CD4-positive, CD25-positive, alpha-beta regulatory T cell (primary cell): ENCODE data around the gene MLLT3. TPM values are rescaled to one million over a fixed set of nuclear protein-coding genes. Genes with fewer than 3 reads are reported as not detected.
A peak's percentile ranks its signal among the peaks of the same experiment; 100 is the strongest.

ENCODE experiments used
- ATAC-seq, 2 donors: fragments of 150-1000 bp; cut with Tn5 transposase; one replicate each; pipeline ENCODE4 v1.10.0; 2021; ENCODE audit warnings: low read depth in 2 of 2, moderate number of reproducible peaks in 2 of 2, moderate library complexity in 1 of 2
- DNase-seq, 3 donors: peaks; one replicate each; pipeline versions ENCODE4 v3.0.0 to v3.0.0-alpha.2; 2012 to 2022; ENCODE audit warnings: mixed read lengths in 1 of 3
- H3K27ac ChIP-seq: one replicate; pipeline ENCODE4 v1.7.0; 2013; ENCODE audit warnings: mild to moderate bottlenecking, low read length; ENCODE audit not compliant: insufficient read depth, poor library complexity, severe bottlenecking
- H3K27me3 ChIP-seq: one replicate; pipeline ENCODE4 v1.7.0; 2013; ENCODE audit warnings: low read length; ENCODE audit not compliant: control insufficient read depth, insufficient read depth
- H3K36me3 ChIP-seq: one replicate; pipeline ENCODE4 v1.7.0; 2013; ENCODE audit warnings: mild to moderate bottlenecking, low read length, moderate library complexity; ENCODE audit not compliant: control insufficient read depth, insufficient read depth
- H3K4me1 ChIP-seq: 2 replicates; pipeline ENCODE4 v1.7.0; 2013; ENCODE audit warnings: mild to moderate bottlenecking, low read length; ENCODE audit not compliant: insufficient read depth, control insufficient read depth, poor library complexity, severe bottlenecking
- H3K4me3 ChIP-seq: one replicate; pipeline ENCODE4 v1.7.0; 2013; ENCODE audit warnings: low read depth, mild to moderate bottlenecking, low read length, moderate library complexity
- H3K9me3 ChIP-seq, 2 experiments: 1 replicate in 1 of 2; 2 replicates in 1 of 2; pipeline ENCODE4 v1.7.0; 2013; ENCODE audit warnings: low read length in 2 of 2, mild to moderate bottlenecking in 1 of 2, moderate library complexity in 1 of 2; ENCODE audit not compliant: control insufficient read depth in 2 of 2
- H3K27ac Mint-ChIP-seq, 3 donors: one replicate each; pipeline ENCODE4 v1.8.0; 2020 to 2022; ENCODE audit warnings: mild to moderate bottlenecking in 3 of 3, mixed read lengths in 3 of 3, moderate library complexity in 2 of 3
- H3K27me3 Mint-ChIP-seq: one replicate; pipeline ENCODE4 v1.8.0; 2022; ENCODE audit warnings: mild to moderate bottlenecking, mixed read lengths
- H3K36me3 Mint-ChIP-seq: one replicate; pipeline ENCODE4 v1.8.0; 2020; ENCODE audit warnings: mixed read lengths
- H3K4me1 Mint-ChIP-seq, 4 donors: one replicate each; pipeline ENCODE4 v1.8.0; 2020 to 2022; ENCODE audit warnings: mixed read lengths in 4 of 4, mild to moderate bottlenecking in 1 of 4
- H3K4me3 Mint-ChIP-seq, 4 donors: one replicate each; pipeline ENCODE4 v1.8.0; 2020 to 2022; ENCODE audit warnings: mild to moderate bottlenecking in 4 of 4, mixed read lengths in 4 of 4, moderate library complexity in 3 of 4
- H3K9me3 Mint-ChIP-seq, 7 donors: one replicate each; pipeline ENCODE4 v1.8.0; 2020 to 2022; ENCODE audit warnings: mixed read lengths in 7 of 7, mild to moderate bottlenecking in 3 of 7, moderate library complexity in 2 of 7
- polyA plus RNA-seq, 4 donors: library from polyadenylated mRNA; unstranded; fragments of 300-500 nt; fragmentation: Illumina TruSeq; gene quantifications; one replicate each; pipeline ENCODE4 v1.2.3, GENCODE V29; 2021
- total RNA-seq: library from RNA; stranded (reverse); gene quantifications from one replicate; pipeline ENCODE4 v1.2.3, GENCODE V29; 2022

The MLLT3 gene
- total and polyA plus RNA-seq, 5 donors from 2014 or later: 37.6 to 63.2 (median 51.1) TPM

DNA sequence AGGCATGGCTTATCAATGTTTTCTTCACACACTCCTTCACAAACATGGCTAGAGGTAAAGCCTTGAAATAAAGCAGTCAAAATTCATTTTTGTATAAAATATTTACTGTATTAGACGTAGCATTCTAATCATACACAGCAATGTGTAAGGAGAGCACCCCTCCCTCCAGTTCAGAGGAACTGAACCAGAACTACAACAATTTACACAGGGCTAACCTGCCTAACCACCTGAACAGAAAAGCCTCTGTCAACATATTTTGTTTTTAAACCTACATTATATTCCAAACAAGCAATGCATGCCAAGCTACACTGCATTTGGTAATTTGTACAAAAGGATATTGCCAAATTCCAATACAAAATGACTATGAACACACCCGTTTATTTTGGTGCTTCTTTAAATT lies 41.6 kb downstream of the MLLT3 start:
- H3K27me3 ChIP-seq: no peaks in the 10 kb centered on the region
- H3K27ac Mint-ChIP-seq: peak overlapping the region in 1 of 3 donors; percentile 13

DNA sequence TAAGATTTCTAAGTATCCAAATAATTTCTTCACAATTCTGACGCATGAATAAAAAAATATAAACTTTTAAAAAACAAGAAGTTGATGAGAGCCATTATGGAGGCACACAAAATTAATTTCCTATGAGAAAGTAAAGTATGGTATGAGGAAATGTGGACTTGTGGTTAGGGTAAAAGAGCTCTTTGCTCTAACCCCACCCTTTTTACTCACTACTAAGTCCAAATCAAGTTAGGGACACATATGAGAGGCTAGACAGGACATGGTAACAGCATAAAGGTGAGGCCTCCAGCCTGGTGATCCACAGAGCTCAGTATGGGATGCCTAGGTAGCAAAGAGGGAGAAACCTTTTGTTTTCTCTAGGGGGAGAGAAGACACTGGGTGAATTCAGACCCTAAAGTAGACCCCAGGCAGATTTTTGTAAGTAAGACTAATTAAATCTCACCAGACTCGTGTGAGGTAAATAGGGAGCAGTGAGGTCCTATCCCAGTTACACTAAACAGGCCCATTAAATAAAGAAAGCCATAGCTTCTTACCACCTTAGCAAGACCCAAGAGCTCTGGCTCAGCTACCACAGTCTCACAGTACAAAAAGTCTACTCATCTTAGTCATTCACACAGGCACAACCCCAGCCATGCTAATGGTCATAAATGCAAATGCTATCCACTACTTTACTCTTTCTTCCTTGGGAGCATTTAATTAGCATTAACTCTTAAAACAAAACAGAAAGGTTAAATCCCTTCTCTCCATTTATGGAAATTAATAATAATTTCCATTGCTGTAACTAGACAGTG lies 42.6 kb downstream of the MLLT3 start:
- H3K27ac Mint-ChIP-seq: peak overlapping the region; percentile 6 to 61 (median 56)
- Histone ChIP-seq H3K9me3 (no peaks in the 10 kb centered on the region), H3K27ac (no peak overlapping the region), H3K36me3 (peaks cover 8% of the 10 kb centered on the region), H3K27me3 (no peaks in the 10 kb centered on the region), H3K4me1 (peaks cover 26% of the 10 kb centered on the region), H3K4me3 (peak overlapping the region; percentile 26)
- H3K27me3 Mint-ChIP-seq: no peaks in the 10 kb centered on the region
- H3K4me3 Mint-ChIP-seq: peak overlapping the region in 2 of 4 donors; percentile 28 to 31
- peaks cover 66% of the 10 kb centered on the region for H3K36me3 Mint-ChIP-seq
- peaks cover 51 to 78% (median 62%) of the 10 kb centered on the region in 4 donors for H3K4me1 Mint-ChIP-seq
- ATAC-seq: peak in 1 of 2 donors; percentile 30
- peaks cover 0 to 11% (median 5%) of the 10 kb centered on the region in 7 donors for H3K9me3 Mint-ChIP-seq
- peak in 1 of 3 donors; percentile 40 for DNase-seq

More for the DNA sequence above, 41.6 kb downstream of the MLLT3 start:
- no peaks in the 10 kb centered on the region for H3K9me3 ChIP-seq
- H3K9me3 Mint-ChIP-seq: peaks cover 0 to 8% (median 3%) of the 10 kb centered on the region in 7 donors
- no peak overlapping the region for H3K4me3 Mint-ChIP-seq
- H3K36me3 ChIP-seq: peaks cover 4% of the 10 kb centered on the region
- H3K27ac ChIP-seq: no peak overlapping the region
- no peak for DNase-seq
- ATAC-seq: no peak
- peaks cover 47 to 83% (median 63%) of the 10 kb centered on the region in 4 donors for H3K4me1 Mint-ChIP-seq
- H3K4me3 ChIP-seq: no peak overlapping the region
- no peaks in the 10 kb centered on the region for H3K27me3 Mint-ChIP-seq
- peaks cover 28% of the 10 kb centered on the region for H3K4me1 ChIP-seq
- peaks cover 66% of the 10 kb centered on the region for H3K36me3 Mint-ChIP-seq

DNA sequence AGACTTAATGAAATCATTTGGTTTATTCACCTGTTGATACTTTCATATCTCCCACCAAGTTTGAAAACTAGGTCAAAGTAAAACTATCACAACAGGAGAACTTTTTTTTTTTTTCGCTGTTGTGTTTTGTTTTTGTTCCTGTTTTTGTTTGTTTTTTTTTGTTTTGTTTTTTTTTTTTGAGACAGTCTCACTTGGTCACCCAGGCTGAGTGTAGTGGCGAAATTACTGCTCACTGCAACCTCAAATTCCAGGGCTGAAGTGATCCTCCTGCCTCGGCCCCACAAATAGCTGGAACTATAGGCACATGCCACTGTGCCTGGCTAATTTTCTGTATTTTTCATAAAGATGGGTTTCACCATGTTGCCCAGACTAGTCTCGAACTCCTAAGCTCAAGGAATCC lies 49.3 kb downstream of the MLLT3 start:
- no peak overlapping the region for H3K27ac ChIP-seq
- H3K9me3 ChIP-seq: no peaks in the 10 kb centered on the region
- no peaks in the 10 kb centered on the region for H3K27me3 Mint-ChIP-seq
- peaks cover 36% of the 10 kb centered on the region for H3K36me3 Mint-ChIP-seq
- ATAC-seq: no peak
- H3K4me1 Mint-ChIP-seq: peaks cover 54 to 82% (median 67%) of the 10 kb centered on the region in 4 donors
- H3K4me1 ChIP-seq: peaks cover 22% of the 10 kb centered on the region
- H3K4me3 ChIP-seq: no peak overlapping the region
- no peaks in the 10 kb centered on the region for H3K27me3 ChIP-seq
- DNase-seq: no peak
- peaks cover 8% of the 10 kb centered on the region for H3K36me3 ChIP-seq
- peaks cover 0 to 11% (median 5%) of the 10 kb centered on the region in 7 donors for H3K9me3 Mint-ChIP-seq
- H3K27ac Mint-ChIP-seq: no peak overlapping the region
- H3K4me3 Mint-ChIP-seq: peak overlapping the region in 1 of 4 donors; percentile 33

DNA sequence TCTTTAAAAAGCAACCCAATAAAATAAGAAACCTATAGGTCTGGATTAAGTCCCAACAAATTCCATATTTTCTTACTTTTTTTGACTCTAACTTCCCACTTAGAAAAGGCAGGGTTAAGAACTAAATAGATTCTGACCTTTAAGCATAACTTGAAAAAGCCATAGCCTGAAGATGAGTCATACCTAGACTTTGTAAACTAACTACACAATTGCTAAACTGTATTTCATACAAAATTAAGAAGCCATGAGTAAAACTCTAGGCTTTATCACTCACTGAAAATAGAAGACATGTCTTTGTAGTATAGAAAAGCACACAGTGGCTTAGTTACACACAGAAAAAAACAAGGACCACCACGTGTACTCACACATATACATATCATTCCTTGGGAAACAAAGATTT lies 51.5 kb downstream of the MLLT3 start:
- no peak for ATAC-seq
- Histone ChIP-seq H3K4me3 (peak overlapping the region; percentile 39), H3K27ac (no peak overlapping the region), H3K4me1 (peaks cover 26% of the 10 kb centered on the region), H3K9me3 (no peaks in the 10 kb centered on the region), H3K27me3 (no peaks in the 10 kb centered on the region), H3K36me3 (peaks cover 6% of the 10 kb centered on the region)
- peaks cover 0 to 7% (median 2%) of the 10 kb centered on the region in 7 donors for H3K9me3 Mint-ChIP-seq
- peak overlapping the region in 1 of 3 donors; percentile 60 for H3K27ac Mint-ChIP-seq
- peaks cover 24% of the 10 kb centered on the region for H3K36me3 Mint-ChIP-seq
- peak overlapping the region in 2 of 4 donors; percentile 3 to 27 for H3K4me3 Mint-ChIP-seq
- H3K4me1 Mint-ChIP-seq: peaks cover 59 to 83% (median 67%) of the 10 kb centered on the region in 4 donors
- H3K27me3 Mint-ChIP-seq: no peaks in the 10 kb centered on the region
- peak in 1 of 3 donors; percentile 41 for DNase-seq

DNA sequence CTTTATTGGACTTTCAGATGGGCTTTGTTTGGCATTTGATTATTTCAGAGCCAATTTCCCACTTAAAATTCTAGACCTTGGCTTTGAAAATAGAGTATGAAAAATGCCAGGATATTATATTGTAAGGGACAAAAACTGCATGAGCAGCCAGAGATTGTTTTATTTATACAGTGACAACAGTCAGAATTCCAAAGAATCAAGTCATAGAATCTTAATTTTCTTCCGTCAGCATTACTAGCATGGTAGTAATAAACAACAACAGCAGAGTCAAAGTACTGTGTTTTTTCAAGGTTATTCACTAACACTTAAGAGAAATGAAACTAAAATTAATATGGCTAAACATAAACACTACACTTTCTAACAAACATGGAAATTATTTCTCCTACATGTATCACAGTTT lies 52.2 kb downstream of the MLLT3 start:
- H3K27me3 Mint-ChIP-seq: no peaks in the 10 kb centered on the region
- H3K9me3 Mint-ChIP-seq: peaks cover 0 to 2% (median 0%) of the 10 kb centered on the region in 7 donors
- Histone ChIP-seq H3K9me3 (no peaks in the 10 kb centered on the region), H3K27me3 (no peaks in the 10 kb centered on the region), H3K4me1 (peaks cover 26% of the 10 kb centered on the region), H3K36me3 (peaks cover 1% of the 10 kb centered on the region), H3K27ac (no peak overlapping the region), H3K4me3 (peak overlapping the region; percentile 7)
- no peak for DNase-seq
- ATAC-seq: no peak
- peak overlapping the region in 2 of 4 donors; percentile 5 to 27 for H3K4me3 Mint-ChIP-seq
- H3K4me1 Mint-ChIP-seq: peaks cover 59 to 88% (median 68%) of the 10 kb centered on the region in 4 donors
- H3K27ac Mint-ChIP-seq: peak overlapping the region in 1 of 3 donors; percentile 67
- peaks cover 19% of the 10 kb centered on the region for H3K36me3 Mint-ChIP-seq

DNA sequence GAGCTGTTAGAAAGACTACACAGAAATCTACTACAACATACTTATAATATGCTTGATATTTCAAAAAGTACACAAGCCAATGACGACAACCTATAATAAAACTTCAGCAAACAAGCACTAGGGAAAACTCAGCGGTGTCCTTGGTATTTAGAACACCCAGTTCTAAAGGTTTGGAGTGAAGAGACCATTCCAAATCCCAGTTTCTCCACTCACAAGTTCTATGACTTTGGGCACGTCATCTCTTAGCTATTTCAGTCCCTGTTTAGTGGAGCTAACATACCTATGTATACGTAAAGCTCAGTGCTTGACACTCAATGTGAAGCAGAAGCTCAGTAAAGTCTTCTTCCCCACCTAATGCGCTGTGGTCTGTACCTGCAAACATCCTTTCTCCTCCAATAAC lies 52.8 kb downstream of the MLLT3 start:
- Histone ChIP-seq H3K27me3 (no peaks in the 10 kb centered on the region), H3K27ac (no peak overlapping the region), H3K36me3 (no peaks in the 10 kb centered on the region), H3K4me1 (peaks cover 26% of the 10 kb centered on the region), H3K4me3 (peak overlapping the region; percentile 7), H3K9me3 (no peaks in the 10 kb centered on the region)
- DNase-seq: no peak
- H3K27me3 Mint-ChIP-seq: no peaks in the 10 kb centered on the region
- H3K27ac Mint-ChIP-seq: peak overlapping the region in 1 of 3 donors; percentile 67
- ATAC-seq: no peak
- peak overlapping the region in 2 of 4 donors; percentile 5 to 27 for H3K4me3 Mint-ChIP-seq
- peaks cover 0 to 2% (median 0%) of the 10 kb centered on the region in 7 donors for H3K9me3 Mint-ChIP-seq
- H3K4me1 Mint-ChIP-seq: peaks cover 54 to 88% (median 70%) of the 10 kb centered on the region in 4 donors
- H3K36me3 Mint-ChIP-seq: peaks cover 13% of the 10 kb centered on the region

DNA sequence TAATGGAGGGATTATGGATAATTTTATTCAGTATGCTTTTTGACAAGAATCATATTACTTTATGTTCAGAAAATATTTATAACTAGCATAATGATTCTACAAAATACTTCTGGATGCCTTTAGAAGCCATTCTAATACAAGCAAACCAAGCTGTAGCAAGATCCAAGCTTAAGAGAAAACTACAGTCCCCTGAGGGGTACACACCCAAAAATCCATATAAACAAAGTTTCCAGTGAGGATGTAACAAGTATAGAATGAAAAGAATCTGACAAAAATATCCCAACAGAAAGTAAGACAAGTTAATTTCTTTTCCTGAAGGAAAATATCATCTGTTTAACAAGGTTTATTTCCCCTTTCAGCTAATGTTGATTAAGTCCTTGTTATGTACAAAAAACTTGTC lies 53.9 kb downstream of the MLLT3 start:
- no peaks in the 10 kb centered on the region for H3K36me3 ChIP-seq
- no peak for ATAC-seq
- H3K27me3 Mint-ChIP-seq: no peaks in the 10 kb centered on the region

More for the DNA sequence above, 53.9 kb downstream of the MLLT3 start:
- H3K4me1 ChIP-seq: peaks cover 26% of the 10 kb centered on the region
- no peaks in the 10 kb centered on the region for H3K27me3 ChIP-seq
- H3K27ac ChIP-seq: no peak overlapping the region
- DNase-seq: no peak
- Mint-ChIP-seq H3K36me3 (peaks cover 13% of the 10 kb centered on the region), H3K27ac (peak overlapping the region in 1 of 3 donors; percentile 60), H3K9me3 (peaks cover 0 to 2% (median 0%) of the 10 kb centered on the region in 7 donors), H3K4me1 (peaks cover 54 to 89% (median 71%) of the 10 kb centered on the region in 4 donors), H3K4me3 (peak overlapping the region in 1 of 4 donors; percentile 14)
- no peak overlapping the region for H3K4me3 ChIP-seq
- H3K9me3 ChIP-seq: no peaks in the 10 kb centered on the region
